HepG2 (cell line): ENCODE measurements around the gene CLTA. TPM values are rescaled to one million over a fixed set of nuclear protein-coding genes. Genes with fewer than 3 reads are reported as not detected.

ENCODE experiments used
- BCL6 ChIP-seq: IDR thresholded peaks from 2 replicates; pipeline ENCODE4 v1.6.1; 2016; ENCODE audit warnings: missing genetic modification reagents, missing compliant biosample characterization
- CEBPG ChIP-seq: IDR thresholded peaks from 2 replicates; pipeline ENCODE4 v1.6.1; 2016
- ERF ChIP-seq: IDR thresholded peaks from 2 replicates; pipeline ENCODE4 v1.6.1; 2018; ENCODE audit warnings: missing biosample characterization, missing genetic modification reagents
- GZF1 ChIP-seq: sonication (generic); formaldehyde crosslinking; IDR thresholded peaks from 2 replicates; pipeline ENCODE4 v1.5.1; 2020; ENCODE audit warnings: mild to moderate bottlenecking, missing genetic modification reagents
- HCFC1 ChIP-seq: fragments of 150-350 bp; IDR thresholded peaks from 2 replicates; pipeline ENCODE4 v1.6.1; 2014; ENCODE audit warnings: low read depth, low read length
- JUND ChIP-seq: sonication (generic); formaldehyde crosslinking; IDR thresholded peaks from 2 replicates; pipeline ENCODE4 v1.8.0; 2022; ENCODE audit warnings: mild to moderate bottlenecking, missing genetic modification reagents
- KAT8 ChIP-seq: IDR thresholded peaks from 2 replicates; pipeline ENCODE4 v1.6.1; 2016; ENCODE audit warnings: missing genetic modification reagents, missing compliant biosample characterization
- KDM6A ChIP-seq: IDR thresholded peaks from 2 replicates; pipeline ENCODE4 v1.6.1; 2016; ENCODE audit warnings: low read depth
- MEIS2 ChIP-seq: sonication (generic); formaldehyde crosslinking; IDR thresholded peaks from 2 replicates; pipeline ENCODE4 v1.9.0; 2021; ENCODE audit warnings: mild to moderate bottlenecking, missing genetic modification reagents
- MIXL1 ChIP-seq: IDR thresholded peaks from 2 replicates; pipeline ENCODE4 v1.6.1; 2016
- NCOA2 ChIP-seq: sonication (generic); formaldehyde crosslinking; IDR thresholded peaks from 2 replicates; pipeline ENCODE4 v1.8.0; 2022; ENCODE audit warnings: inconsistent platforms
- ONECUT2 ChIP-seq: sonication (generic); formaldehyde crosslinking; IDR thresholded peaks from 2 replicates; pipeline ENCODE4 v1.4.0; 2020; ENCODE audit warnings: missing genetic modification reagents
- SETDB1 ChIP-seq: sonication (generic); formaldehyde crosslinking; IDR thresholded peaks from 2 replicates; pipeline ENCODE4 v1.5.1; 2020; ENCODE audit warnings: missing genetic modification reagents, mild to moderate bottlenecking, borderline replicate concordance
- SP5 ChIP-seq: IDR thresholded peaks from 2 replicates; pipeline ENCODE4 v1.6.1; 2016; ENCODE audit warnings: low read depth, borderline replicate concordance
- ZC3H4 ChIP-seq: sonication (generic); formaldehyde crosslinking; IDR thresholded peaks from 2 replicates; pipeline ENCODE4 v1.4.0; 2020; ENCODE audit warnings: missing genetic modification reagents, borderline replicate concordance
- ZNF772 ChIP-seq: sonication (generic); formaldehyde crosslinking; IDR thresholded peaks from 2 replicates; pipeline ENCODE4 v1.5.0; 2020; ENCODE audit warnings: mild to moderate bottlenecking, missing genetic modification reagents
- ZNF850 ChIP-seq: sonication (generic); formaldehyde crosslinking; conservative IDR thresholded peaks from 2 replicates; pipeline ENCODE4 v1.9.0; 2021; ENCODE audit warnings: mild to moderate bottlenecking, missing genetic modification reagents
- polyA plus RNA-seq, 8 experiments: library from polyadenylated mRNA; depleted of rRNA in 3 of 8; stranded (reverse) in 7 of 8; unstranded in 1 of 8; fragments of >200 nt; fragmentation: Illumina TruSeq in 4 of 8; extraction: Trizol in 4 of 8; gene quantifications; 2 replicates each; pipeline versions ENCODE4 v1.2.1 to v1.2.3, GENCODE V29; 2011 to 2016; ENCODE audit warnings: low read depth in 4 of 8, missing spikeins in 1 of 8, mixed read lengths in 1 of 8; ENCODE audit not compliant: insufficient read depth in 1 of 8
- total RNA-seq, 5 experiments: library from RNA; depleted of rRNA; stranded (reverse); fragments of >200 nt; fragmentation: Illumina TruSeq; extraction: Trizol; gene quantifications; 2 replicates each; pipeline ENCODE4 v1.2.3, GENCODE V29; 2016; ENCODE audit warnings: low read depth in 1 of 5
- TF ChIP-seq, protein P1 (sequence below): sonication (generic); formaldehyde crosslinking; IDR thresholded peaks from 2 replicates; pipeline ENCODE4 v1.4.0; 2020; ENCODE audit warnings: missing genetic modification reagents, borderline replicate concordance
- TF ChIP-seq, protein P2 (sequence below): sonication (generic); formaldehyde crosslinking; IDR thresholded peaks from 2 replicates; pipeline ENCODE4 v1.4.0; 2020; ENCODE audit warnings: missing genetic modification reagents
- TF ChIP-seq, protein P3 (sequence below): sonication (generic); formaldehyde crosslinking; IDR thresholded peaks from 2 replicates; pipeline ENCODE4 v1.5.0; 2020; ENCODE audit warnings: mild to moderate bottlenecking, missing genetic modification reagents
- TF ChIP-seq, protein P4 (sequence below): sonication (generic); formaldehyde crosslinking; conservative IDR thresholded peaks from 2 replicates; pipeline ENCODE4 v1.8.0; 2022; ENCODE audit warnings: mild to moderate bottlenecking, moderate library complexity, missing genetic modification reagents

Gene CLTA
- total and polyA plus RNA-seq, 2 of the 13 experiments (the other 11 are each of a cell fraction or from before 2014, with no cell fraction given), result 143 to 222 TPM

DNA sequence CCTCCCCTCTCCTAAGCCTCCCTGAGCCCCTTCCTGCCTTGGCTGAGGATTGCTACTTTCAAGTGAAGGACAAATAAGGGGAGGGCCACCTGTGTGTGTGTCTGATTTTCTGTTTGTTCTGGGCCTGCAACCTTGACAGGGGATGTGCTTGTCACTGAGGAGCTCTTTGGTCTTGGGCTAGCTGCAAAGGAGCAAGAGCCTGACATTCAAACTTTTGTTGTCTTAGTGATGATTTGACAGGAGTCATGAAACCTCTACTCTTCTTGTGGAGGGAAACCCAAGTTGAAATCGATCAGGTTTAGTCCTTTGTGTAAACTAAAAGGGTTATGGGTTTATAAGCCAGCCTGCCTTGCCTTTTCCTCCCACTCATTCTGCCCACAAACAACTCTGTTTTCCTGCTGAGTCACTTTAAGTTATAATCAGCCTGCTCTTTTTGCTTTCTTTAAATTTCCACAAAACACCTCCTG is 16.9 kb downstream of the CLTA start (continued):
- TF ChIP-seq HCFC1 (no peak), SP5 (peak; percentile 68), GZF1 (CRISPR knock-in tag) (no peak), ZNF772 (CRISPR knock-in tag) (no peak), ERF (0 out of 2 replicates have a peak, but pooled peaks have one; percentile 35), SETDB1 (no peak), ZNF850 (CRISPR knock-in tag) (no peak), ZC3H4 (no peak), KAT8 (CRISPR knock-in tag) (0 out of 2 replicates have a peak, but pooled peaks have one; percentile 28), JUND (CRISPR knock-in tag) (no peak), MIXL1 (CRISPR knock-in tag) (peak; percentile 25; the same call in 1 of the 2 replicates), MEIS2 (CRISPR knock-in tag) (no peak), ONECUT2 (peak; percentile 91), CEBPG (CRISPR knock-in tag) (0 out of 2 replicates have a peak, but pooled peaks have one; percentile 11), NCOA2 (CRISPR knock-in tag) (peak; percentile 53; the same call in 1 of the 2 replicates), KDM6A (CRISPR knock-in tag) (0 out of 2 replicates have a peak, but pooled peaks have one; percentile 32), BCL6 (CRISPR knock-in tag) (peak; percentile 50)
- TF ChIP-seq, protein P1, sequence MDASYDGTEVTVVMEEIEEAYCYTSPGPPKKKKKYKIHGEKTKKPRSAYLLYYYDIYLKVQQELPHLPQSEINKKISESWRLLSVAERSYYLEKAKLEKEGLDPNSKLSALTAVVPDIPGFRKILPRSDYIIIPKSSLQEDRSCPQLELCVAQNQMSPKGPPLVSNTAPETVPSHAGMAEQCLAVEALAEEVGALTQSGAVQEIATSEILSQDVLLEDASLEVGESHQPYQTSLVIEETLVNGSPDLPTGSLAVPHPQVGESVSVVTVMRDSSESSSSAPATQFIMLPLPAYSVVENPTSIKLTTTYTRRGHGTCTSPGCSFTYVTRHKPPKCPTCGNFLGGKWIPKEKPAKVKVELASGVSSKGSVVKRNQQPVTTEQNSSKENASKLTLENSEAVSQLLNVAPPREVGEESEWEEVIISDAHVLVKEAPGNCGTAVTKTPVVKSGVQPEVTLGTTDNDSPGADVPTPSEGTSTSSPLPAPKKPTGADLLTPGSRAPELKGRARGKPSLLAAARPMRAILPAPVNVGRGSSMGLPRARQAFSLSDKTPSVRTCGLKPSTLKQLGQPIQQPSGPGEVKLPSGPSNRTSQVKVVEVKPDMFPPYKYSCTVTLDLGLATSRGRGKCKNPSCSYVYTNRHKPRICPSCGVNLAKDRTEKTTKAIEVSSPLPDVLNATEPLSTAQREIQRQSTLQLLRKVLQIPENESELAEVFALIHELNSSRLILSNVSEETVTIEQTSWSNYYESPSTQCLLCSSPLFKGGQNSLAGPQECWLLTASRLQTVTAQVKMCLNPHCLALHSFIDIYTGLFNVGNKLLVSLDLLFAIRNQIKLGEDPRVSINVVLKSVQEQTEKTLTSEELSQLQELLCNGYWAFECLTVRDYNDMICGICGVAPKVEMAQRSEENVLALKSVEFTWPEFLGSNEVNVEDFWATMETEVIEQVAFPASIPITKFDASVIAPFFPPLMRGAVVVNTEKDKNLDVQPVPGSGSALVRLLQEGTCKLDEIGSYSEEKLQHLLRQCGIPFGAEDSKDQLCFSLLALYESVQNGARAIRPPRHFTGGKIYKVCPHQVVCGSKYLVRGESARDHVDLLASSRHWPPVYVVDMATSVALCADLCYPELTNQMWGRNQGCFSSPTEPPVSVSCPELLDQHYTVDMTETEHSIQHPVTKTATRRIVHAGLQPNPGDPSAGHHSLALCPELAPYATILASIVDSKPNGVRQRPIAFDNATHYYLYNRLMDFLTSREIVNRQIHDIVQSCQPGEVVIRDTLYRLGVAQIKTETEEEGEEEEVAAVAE (CRISPR knock-in tag), result 0 out of 2 replicates have a peak, but pooled peaks have one; percentile 20
- TF ChIP-seq, protein P2, sequence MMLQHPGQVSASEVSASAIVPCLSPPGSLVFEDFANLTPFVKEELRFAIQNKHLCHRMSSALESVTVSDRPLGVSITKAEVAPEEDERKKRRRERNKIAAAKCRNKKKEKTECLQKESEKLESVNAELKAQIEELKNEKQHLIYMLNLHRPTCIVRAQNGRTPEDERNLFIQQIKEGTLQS (CRISPR knock-in tag), result no peak
- TF ChIP-seq, protein P3, sequence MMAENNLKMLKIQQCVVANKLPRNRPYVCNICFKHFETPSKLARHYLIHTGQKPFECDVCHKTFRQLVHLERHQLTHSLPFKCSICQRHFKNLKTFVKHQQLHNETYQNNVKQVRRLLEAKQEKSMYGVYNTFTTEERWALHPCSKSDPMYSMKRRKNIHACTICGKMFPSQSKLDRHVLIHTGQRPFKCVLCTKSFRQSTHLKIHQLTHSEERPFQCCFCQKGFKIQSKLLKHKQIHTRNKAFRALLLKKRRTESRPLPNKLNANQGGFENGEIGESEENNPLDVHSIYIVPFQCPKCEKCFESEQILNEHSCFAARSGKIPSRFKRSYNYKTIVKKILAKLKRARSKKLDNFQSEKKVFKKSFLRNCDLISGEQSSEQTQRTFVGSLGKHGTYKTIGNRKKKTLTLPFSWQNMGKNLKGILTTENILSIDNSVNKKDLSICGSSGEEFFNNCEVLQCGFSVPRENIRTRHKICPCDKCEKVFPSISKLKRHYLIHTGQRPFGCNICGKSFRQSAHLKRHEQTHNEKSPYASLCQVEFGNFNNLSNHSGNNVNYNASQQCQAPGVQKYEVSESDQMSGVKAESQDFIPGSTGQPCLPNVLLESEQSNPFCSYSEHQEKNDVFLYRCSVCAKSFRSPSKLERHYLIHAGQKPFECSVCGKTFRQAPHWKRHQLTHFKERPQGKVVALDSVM, result no peak
- TF ChIP-seq, protein P4, sequence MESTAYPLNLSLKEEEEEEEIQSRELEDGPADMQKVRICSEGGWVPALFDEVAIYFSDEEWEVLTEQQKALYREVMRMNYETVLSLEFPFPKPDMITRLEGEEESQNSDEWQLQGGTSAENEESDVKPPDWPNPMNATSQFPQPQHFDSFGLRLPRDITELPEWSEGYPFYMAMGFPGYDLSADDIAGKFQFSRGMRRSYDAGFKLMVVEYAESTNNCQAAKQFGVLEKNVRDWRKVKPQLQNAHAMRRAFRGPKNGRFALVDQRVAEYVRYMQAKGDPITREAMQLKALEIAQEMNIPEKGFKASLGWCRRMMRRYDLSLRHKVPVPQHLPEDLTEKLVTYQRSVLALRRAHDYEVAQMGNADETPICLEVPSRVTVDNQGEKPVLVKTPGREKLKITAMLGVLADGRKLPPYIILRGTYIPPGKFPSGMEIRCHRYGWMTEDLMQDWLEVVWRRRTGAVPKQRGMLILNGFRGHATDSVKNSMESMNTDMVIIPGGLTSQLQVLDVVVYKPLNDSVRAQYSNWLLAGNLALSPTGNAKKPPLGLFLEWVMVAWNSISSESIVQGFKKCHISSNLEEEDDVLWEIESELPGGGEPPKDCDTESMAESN, result no peak
